GM18907 (cell line): Measurements from ENCODE around the gene PRR15L.
"Not testable (repeated sequence)": the region's sequence is repeated elsewhere in the genome, so short reads cannot be mapped to it uniquely, and the experiment has no call there.

ENCODE experiments used
- ATAC-seq: cut with Tn5 transposase; IDR thresholded peaks from one replicate; pipeline ENCODE4 v1.9.1; 2021; ENCODE audit warnings: mild to moderate bottlenecking, moderate library complexity; ENCODE audit not compliant: unreplicated experiment

Gene PRR15L

GRCh38 chr17:47957591-47958490 lies at the start of gene PRR15L:
PRR15L (minus strand) TSS chr17:47957883; CDS start chr17:47953234, 4,649 bp downstream.
- no peak for ATAC-seq

DNA sequence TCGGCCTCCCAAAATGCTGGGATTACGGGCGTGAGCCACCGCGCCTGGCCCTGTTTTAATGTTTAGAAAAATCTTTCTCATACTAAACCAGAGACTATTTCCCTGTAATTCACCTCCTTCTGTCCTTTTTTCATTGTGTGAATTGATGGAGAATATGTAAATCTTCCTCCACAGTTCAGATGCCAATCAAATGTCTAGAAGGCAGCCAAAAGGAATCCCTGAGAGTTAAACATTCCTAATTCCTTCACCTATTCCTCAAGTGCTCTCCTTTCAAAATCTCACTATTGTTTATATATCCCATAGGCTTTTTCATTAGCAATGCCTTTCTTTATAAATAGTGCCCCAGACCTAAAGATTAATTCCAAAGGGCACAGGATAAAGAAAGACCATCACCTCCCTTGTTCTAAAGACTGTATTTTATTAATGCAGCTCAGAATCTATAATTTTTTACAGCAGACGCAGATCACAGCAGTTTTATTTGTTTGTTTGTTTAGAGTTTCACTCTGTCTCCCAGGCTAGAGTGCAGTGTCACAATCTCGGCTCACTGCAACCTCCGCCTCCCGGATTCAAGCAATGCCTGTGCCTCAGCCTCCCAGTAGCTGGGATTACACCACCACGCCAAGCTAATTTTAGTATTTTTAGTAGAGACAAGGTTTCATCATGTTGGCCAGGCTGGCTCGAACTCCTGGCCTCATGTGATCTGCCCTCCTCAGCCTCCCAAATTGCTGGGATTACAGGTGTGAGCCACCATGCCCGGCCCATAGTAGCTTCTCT lies 49.4 kb upstream of the PRR15L start:
- no peak for ATAC-seq

GRCh38 chr17:48004983-48005382 lies 47.3 kb upstream of the PRR15L start:
- ATAC-seq = no peak

GRCh38 chr17:48003417-48004151 lies 45.9 kb upstream of the PRR15L start:
- ATAC-seq = no peak

DNA sequence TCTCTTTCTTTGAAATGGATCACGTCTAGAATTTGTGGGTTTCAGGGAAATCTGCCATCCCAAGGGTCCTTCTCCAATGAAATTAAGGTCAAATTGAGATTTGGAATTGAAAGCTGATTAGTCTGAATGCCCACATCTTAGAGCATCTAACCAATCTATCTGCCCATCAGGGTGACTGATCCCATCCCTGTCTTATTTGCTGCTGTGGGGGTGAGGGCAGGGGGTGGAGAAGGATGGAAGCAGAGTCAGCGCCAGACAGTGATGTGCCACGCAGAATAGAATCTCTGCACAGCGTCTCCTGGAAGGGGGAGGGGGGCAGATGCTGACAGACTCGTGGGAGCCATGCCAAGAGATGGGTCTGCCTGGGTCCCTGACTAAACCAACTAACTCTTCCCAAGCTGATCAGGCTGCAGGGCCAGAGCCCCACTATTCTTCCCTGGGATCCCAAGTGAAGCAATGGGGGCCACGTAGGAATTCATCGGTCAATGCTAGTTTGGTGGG lies 45.3 kb upstream of the PRR15L start:
- ATAC-seq = no peak

DNA sequence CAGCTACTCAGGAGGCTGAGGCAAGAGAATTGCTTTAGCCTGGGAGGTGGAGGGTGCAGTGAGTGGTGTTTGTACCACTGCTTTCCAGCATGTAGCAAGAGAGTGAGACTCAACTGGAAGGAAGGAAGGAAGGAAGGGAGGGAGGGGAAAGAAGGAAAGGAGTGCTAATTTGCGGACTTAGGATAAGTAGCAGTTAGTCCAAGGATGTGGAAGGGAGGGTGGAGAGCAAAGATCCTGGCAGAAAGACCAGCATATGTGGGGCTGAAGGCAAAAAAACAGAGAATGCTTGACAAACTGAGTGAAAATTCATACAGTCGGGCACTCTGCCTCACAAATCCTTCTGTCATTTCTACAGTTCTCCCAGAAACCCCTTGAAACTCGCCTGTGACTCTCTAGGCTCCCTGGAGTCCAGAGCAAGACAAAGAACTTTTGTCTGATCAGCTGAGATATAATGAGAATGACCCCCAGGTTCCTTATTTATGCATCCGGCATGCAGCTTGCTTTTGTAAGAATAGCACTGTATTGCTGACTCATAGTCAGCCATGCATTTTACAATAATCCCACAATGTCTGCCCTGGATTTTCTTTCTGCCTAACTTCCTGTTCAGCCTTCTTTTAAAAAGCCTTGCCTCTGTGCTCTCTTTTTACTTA lies 44.7 kb upstream of the PRR15L start:
- ATAC-seq = peak; percentile 41

GRCh38 chr17:48001657-48002056 lies 44.0 kb upstream of the PRR15L start:
- not testable (repeated sequence) for ATAC-seq

DNA sequence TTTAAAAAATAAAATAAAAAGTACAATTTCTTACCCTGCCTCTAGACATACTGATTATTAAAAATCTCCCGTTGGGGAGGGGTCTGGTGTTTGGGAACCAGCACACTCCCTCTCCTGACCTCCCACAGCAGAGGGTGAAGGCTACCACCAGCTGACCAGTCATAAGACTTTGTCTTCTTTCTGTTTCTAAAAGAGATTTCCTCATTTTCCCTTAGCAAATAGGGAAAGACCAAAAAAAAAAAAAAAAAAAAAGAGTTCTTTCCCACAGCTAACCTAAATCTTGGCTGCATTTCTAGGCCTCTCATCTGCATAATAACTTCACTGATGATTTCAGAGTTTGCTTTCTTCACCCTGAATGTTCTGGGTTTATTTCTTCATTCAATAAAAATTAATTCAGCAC lies 43.5 kb upstream of the PRR15L start:
- ATAC-seq = no peak

- ATAC-seq = no peak
Measured at GRCh38 chr17:47999582-47999981, 41.9 kb upstream of the PRR15L start.

- ATAC-seq = no peak
Measured at GRCh38 chr17:47998044-47998443, 40.4 kb upstream of the PRR15L start.

GRCh38 chr17:47997586-47997985 lies 39.9 kb upstream of the PRR15L start:
- no peak for ATAC-seq

DNA sequence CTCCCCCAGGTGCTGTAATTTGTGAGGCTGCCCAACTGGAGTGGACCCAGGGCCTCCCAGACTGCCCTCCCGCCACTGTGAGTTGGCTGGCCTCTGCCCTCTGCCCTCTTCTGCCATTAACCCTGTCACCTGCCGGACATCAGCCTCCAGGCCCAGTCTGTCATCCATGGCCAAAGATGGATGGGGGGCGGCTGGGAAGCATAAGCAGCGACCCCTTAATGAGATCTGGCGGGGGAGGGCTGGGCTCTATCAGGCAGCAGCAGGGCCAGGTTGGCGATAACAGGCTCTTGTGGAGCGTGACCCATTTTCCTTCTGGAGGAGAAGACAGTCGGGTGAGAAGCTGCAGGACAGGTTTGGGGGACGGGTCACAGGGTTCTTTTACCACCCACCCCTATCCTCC lies 38.5 kb upstream of the PRR15L start:
- no peak for ATAC-seq

- no peak for ATAC-seq
Measured at GRCh38 chr17:47995241-47995935, 37.7 kb upstream of the PRR15L start.

- no peak for ATAC-seq
Measured at GRCh38 chr17:47994724-47995123, 37.0 kb upstream of the PRR15L start.

GRCh38 chr17:47993964-47994363 lies 36.3 kb upstream of the PRR15L start:
- ATAC-seq = no peak

DNA sequence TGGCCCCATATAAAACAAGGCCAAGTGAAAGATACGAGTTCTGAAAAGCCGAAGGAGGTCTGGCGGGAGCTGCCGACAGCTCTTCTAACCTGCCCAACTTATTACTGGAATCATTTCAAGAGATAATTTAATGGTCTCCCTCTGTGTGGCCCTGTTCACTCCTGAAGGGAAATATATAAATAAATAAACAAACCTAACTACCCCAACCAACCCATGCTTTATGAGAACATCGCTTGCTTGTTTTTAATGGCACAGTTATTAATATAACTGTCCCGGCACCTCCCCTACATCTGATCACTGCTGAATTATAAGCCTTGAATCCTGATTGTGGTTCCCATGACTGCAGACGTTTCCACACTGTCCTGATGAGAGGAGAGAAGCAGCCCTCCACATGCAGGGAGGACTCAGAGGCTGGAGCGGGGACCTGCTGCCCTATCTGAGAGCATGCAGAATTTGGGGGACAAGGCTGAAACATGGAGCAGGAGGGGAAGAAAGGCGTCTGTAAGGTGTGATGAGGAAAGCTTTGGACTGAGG lies 35.4 kb upstream of the PRR15L start:
- ATAC-seq = no peak

- ATAC-seq = no peak
Measured at GRCh38 chr17:47992216-47992615, 34.5 kb upstream of the PRR15L start.

GRCh38 chr17:47990962-47991731 lies 33.5 kb upstream of the PRR15L start:
- no peak for ATAC-seq

- ATAC-seq = peak; percentile 62
Measured at GRCh38 chr17:47989700-47990099, 32.0 kb upstream of the PRR15L start.
